CD4-positive, alpha-beta T cell treated with Interleukin-15 for 1 hour (primary cell): ENCODE results near the gene ADAMTS7.
"Not testable (repeated sequence)": the region's sequence is repeated elsewhere in the genome, so short reads cannot be mapped to it uniquely, and the experiment has no call there.

Experiments
- DNase-seq: peaks from one replicate; pipeline ENCODE4 v3.0.0-alpha.2; 2020

The ADAMTS7 gene

DNA sequence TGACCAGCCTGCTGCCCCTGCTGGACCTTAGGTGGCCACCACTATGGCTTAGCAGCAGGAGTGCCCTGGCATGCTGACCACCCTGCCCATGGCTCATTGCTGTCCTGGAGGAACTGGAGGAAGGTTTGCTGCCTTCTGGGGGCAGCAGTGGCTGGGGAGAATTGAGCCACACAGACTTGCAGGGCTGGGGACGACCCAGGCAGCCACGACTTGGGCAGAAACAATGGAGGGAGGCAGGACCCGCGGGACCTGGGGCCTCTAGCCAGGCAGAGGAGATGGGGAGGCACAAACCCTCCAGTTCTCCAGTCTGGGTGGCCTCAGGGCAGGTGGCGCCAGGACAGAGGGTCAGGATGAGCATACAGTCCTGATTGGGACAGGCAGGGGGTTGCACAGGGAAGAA is 32.8 kb downstream of the ADAMTS7 start:
- DNase-seq = no peak

DNA sequence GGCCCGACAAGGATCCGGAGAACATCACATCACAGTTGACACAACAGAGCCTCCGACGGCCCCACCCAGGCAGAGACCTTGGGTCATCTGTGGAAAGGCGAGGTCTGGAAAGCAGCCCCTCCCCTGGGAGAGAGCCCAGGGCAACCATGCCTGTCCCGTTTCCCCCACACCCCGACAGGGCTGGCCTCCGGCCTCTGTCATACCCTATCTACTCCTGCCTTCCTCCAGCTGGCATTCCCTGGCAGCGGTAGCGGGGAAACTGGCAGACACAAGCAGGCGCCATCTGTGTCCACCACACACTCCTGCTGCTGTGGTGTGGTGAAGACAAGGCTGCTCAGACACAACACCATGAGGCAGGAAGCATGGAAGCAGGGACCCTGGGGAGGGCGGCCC is 33.3 kb downstream of the ADAMTS7 start:
- not testable (repeated sequence) for DNase-seq

DNA sequence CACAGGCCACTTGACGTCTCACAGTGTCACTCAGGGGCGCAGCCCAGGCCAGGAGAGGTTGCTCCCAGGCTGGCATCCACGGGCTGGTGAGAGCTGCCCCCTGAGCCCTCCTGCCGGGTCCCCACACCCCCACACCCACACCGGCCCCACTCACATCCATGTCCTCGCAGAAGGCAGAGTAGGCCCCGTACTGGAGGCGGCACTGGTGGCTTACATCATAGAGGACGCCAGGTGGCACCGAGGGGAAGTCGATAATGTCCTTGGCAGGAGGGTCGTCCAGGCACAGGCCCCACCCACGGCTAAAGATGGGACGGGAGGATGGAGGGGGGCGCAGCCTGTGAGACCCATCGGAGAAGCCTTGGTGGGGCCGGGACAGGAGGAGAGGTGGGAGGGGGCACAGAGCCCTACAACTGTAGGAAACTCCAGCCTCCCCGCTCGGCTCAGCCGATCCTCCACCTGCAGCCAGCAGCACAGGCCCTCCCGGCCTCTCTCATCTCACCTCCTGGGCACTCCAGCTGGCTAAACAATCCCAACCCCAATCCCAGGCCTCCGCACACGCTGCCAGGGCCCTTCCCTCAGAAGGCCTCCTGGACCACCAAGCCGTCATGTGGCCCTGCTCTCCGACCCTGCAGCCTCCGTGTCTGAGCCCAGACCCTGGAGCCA is 33.8 kb downstream of the ADAMTS7 start:
- DNase-seq = not testable (repeated sequence)

DNA sequence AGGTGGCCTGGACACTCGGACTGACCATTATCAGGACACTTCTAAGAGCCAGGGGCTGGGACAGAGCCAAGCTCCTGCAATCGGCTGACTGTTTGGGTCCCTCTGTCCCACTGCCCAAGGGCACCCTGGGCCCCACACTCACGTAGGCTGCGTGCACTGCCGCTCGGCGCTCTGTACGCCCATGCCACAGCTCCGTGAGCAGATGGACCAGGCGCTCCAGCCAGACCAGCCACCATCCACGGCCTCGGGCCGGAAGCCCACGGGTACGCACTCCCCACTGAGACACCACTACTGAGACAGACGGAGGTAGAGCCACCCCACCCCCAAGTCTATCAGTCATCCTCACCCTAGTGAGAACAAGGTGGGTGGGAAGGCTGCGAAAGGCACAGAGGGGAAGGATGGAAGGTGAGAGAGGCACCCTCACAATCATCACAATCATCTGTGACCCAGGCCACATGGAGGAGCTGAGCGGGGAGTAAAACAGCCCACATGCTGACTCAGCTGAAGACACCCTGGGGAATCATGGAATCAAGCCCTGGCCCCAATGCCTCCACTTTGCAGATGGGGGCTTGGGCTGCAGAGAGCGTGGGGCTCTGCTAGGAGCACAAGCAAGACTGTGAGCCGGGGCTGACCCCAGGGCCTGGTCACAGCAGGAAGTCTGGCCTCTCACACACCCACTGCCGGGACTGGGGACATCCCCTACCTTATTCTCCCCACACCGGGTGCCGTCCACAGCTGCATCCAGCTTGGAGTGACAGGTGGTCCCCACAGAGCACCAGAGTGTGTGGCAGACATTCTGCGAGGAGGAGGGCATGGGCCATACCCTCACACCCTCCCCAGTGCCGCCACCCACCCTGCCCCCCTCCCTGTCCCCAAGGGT is 35.0 kb downstream of the ADAMTS7 start:
- not testable (repeated sequence) for DNase-seq

DNA sequence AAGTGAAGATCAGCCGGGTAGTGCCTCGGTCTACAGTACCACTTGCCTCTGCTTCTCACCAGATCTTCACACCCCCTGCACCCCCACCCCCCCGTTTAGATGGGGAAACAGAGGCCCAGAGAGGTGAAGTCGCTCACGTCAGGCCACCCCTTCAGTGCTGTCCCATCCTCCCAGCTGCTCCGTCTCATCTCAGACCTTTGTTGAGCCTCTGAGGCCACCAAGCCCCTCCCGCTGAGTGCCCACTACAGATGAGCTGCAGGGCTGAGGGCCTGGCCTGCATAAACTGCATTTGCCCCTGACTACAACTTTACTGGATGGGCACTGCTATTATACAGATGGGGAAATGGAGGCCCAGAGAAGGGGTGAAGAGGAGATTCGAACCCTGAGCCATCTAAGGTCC is 35.8 kb downstream of the ADAMTS7 start:
- DNase-seq = no peak

DNA sequence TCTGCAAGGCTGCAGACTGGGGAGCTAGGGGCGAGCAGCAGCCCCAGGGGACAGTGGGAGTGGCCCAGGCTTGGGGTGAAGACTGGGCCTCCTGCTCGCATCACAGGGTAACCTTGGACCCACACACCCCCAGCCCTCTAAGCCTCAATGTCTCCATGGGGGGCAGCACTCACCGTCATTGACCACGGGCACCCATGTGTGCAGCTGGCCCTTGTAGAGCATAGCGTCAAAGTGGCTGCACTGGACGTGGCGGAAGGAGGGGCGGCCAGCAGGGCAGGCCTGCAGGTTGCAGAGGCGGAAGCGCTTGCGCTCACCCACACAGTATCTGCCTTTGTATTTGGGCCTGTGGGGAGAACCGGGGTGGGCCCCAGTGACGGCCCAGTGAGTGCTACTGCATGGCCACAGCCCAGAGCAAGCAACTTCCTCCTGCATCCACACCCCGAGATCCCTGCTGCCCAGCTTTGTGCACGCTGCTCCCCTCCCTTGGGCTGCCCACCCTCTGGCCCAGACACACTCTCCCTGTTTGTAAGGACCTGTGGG is 36.7 kb downstream of the ADAMTS7 start:
- not testable (repeated sequence) for DNase-seq

DNA sequence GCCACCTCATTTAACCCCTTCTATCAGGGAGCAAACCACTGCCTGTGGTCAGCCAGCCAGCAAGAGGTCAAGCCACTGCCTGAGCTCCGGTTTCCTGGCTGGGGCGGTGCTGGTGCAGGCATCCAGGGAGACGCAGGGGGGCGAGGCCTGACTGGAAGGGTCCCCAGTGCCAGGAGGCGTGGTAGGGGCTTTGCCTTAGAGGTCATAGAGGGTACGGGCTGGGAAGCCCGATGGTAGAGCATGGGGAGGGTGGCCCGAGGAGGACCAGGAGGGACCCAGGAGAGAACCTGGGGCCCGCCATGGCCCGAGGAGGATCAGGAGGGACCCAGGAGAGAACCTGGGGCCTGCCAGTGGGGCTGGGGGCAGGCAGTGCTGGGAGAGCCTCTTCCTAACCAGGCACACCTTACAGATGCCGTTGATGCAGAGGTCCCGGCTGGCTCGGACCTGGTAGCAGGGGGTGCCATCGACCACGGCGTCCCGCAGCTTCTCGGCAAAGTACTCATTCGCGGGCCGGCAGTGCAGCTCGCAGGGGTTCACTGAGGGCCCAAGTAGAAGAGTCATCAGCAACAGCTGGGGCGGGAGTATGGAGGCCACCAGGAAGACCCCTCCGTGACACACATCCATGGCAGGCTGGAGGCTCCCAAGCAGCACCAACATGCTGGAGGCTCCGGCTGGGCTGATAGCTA is 37.4 kb downstream of the ADAMTS7 start:
- not testable (repeated sequence) for DNase-seq

DNA sequence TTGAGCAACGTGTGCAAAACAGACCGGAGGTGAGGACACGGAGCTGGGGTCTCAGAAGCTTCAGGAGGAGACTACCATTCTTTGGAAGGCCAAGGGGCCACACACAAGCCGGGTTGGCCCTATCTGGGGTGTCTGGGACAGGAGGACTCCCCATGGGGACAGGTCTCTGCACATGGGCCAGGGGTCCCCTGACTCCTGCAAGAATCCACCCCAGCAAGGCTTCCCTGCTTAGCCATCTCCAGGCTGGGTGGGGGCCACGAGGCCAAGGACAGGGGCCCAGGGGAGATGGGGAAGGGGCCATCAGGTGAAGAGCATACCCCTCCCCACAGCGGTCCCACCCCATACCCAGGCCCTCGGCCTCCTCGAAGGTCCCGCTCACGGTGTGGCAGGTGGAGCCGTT is 38.5 kb downstream of the ADAMTS7 start:
- DNase-seq = no peak

DNA sequence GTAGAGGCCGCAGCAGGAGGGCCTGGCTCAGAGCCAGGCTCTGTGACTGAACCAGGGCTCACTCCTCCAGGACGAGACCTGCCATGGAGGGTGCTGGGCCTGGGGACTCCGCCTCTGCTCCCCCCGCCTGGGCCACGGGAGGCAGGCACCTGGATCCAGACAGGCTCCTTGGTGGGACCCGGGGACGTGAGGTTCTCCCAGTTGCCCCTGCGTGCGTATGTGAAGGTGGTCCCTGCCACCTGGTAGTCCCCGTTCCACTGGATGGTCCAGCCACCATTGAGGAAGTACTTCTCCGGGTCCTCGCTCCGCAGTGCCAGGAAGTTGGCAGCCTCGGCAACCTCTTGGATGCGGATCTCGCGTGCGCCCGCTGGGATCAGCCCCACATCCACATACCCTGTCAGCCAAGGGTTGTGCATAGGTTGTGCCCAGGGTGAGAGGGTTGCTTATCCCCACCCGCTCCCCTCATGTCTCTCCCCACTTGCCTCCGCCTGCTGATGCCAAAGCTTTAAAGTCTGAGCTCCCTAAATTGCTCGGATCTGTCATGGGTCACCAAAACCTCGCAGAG is 39.7 kb downstream of the ADAMTS7 start:
- DNase-seq = not testable (repeated sequence)

DNA sequence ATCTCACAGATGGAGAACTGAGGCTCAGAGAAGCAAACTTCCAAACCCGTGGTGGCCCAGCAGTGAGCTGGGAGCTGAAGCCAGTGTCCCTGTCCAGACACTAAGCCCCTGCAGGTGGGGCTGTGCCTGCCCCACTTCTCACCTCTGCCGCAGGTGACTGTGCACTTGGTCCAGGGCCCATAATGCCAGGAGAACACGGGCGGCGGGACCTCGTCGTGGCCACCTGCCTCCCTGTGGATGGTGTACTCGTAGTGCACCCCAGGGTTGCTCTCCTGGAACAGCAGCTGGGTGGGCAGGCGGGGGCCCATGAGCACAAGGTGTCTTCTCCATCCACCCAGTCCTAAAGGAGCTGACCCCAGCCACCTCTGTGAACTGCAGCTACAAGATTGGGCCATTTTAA is 40.2 kb downstream of the ADAMTS7 start:
- DNase-seq = not testable (repeated sequence)

DNA sequence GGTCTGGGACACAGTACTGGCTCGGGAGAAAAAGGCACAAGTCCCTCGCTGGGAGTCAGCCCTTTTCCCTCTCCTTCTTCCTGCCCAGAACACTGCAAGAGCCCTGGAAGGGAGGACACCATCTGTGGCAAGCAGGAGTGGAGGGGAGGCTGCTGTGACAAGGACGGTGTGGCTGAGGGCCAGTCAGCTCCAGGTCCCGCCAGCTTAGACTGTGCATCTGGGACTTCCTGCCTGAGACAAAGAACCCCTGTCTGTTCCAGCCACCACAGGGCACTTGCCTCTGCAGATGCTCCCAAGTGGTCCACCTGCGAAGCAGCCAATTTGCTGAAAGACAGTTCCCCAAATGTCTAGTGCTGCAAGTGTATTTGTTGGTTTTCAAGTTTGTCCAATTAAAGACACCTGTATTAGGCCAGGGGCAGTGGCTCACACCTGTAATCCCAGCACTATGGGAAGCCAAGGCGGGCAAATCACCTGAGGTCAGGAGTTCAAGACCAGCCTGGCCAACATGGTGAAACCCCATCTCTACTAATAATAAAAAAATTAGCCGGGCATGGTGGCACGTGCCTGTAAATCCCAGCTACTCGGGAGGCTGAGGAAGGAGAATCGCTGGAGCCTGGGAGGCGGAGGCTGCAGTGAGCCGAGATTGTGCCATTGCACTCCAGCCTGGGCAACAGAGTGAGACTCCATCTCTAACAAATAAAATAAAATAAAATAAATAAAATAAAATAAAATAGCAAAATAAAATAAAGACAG is 41.6 kb downstream of the ADAMTS7 start:
- not testable (repeated sequence) for DNase-seq

DNA sequence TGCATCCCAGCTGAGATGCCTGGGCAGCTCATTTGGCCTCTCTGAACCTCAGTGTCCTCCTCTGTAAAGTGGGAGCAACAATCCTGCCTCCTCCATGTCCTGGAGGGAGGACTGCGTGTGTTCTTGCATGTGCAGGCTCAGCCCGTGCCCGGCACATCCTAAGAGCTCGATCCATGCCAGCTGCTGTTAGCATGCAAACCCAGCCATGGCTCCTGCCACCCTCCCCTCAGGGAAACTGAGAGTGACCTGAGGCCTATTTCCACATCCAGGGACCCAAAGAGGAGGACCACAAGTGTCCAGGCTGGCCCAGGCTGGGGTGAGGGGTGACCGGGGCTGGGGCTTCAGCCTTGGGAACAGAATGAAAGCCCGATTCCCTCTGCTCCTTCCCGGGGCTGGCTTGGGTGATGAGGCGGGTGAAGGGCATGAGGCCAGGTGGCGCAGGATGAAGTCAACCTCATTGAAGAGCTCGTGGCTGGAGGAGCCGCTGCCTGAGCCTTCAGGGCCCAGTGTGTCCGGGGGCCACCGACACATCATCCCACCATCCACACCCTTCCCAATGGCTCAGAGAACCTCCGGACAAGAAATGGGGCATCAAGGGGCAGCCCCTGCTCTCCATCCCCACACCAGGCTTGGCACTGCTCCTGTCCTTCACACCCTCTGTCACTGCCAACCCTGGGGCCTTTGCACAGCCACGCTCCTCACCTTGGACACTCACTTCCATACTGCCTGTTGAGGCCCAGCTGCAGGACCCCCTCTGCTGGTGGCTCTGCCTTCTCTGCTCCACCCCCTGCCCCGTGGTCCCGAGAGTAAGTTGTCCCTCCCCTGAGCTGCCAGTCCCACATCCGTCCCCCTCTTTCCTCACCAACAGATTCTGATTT is 42.5 kb downstream of the ADAMTS7 start:
- no peak for DNase-seq

DNA sequence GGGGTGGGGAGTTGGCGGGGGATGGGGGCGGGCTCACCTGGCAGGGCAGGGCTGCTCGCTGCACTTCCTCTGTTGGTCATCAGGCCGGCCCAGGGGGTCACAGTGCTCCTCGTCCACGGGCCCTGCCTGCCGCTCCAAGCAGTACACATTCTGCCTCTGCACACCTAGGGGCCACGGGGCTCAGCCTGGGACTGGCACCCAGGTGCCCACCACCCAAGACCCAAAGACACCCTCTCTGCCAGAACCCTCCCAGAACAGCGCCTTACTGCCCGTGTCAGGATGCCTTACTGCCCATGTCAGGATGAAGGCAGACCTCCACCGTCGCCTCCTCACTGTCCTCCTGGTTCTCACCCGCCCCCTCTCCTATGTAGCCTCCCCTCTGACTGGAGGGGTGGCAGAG is 43.2 kb downstream of the ADAMTS7 start:
- no peak for DNase-seq

DNA sequence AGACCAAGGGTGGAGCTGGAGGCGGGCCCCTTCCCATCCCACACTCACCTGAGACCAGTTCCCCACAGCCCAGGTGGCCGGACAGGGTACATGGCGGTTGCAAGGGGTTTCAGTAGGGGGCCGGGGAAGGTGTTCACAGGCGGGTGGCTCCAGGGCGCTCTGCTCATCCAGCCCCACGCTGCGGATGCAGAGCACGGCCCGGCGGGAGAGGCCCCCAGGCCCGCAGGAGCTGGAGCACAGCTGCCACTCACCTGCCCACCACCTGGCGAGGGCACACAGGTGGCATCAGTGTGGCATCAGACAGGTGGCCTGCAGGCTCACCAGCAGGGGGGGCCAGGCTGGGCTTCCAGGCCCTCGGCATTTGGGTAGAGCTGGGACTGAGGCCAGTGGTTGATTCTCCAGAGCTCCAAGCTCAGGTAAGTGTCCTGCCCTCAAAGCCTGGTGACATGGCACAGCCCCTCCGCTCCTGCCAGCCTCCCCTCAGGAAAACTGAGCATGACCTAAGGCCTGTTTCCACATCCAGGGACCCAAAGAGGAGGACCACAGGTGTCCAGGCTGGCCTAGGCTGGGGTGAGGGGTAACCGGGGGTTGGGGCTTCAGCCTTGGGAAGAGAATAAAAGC is 43.8 kb downstream of the ADAMTS7 start:
- DNase-seq = no peak

DNA sequence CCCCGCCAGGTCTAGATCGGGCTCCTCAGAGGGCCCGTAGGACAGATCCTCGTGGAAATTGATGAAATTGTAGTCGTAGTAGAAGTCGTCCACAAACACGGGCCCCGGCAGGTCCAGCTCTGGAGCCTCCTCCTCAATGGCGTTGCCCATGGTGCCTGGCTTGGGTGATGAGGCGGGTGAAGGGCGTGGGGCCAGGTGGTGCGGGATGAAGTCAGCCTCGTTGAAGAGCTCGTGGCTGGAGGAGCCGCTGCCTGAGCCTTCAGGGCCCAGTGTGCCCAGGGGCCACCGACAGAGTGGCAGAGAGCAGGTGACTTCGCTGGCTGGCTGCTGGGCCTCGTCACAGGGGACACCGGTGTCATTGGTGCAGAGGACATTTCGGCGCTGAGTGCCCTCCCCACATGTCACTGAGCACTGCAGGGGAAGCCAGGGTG is 44.6 kb downstream of the ADAMTS7 start:
- DNase-seq = peak; percentile 8

DNA sequence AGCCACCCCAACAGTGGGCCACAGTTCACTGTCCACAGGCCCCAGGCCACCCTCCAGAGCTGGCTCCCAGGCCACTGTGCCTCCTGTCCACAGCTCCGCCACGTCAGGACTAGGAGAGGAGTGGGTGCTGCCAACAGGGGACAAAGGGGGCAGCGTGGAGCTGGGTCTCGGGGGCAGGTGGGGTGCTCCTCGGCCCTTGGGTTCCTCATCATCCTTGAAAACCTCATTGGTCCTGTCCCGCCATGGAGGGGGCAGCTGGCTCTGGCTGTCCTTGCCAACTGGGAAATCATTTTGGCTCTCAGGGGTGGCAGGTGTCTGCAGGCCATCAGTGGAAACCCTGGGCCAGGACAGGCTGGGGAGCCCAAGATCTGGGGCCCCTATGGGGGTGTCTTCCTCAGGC is 45.2 kb downstream of the ADAMTS7 start:
- no peak for DNase-seq

DNA sequence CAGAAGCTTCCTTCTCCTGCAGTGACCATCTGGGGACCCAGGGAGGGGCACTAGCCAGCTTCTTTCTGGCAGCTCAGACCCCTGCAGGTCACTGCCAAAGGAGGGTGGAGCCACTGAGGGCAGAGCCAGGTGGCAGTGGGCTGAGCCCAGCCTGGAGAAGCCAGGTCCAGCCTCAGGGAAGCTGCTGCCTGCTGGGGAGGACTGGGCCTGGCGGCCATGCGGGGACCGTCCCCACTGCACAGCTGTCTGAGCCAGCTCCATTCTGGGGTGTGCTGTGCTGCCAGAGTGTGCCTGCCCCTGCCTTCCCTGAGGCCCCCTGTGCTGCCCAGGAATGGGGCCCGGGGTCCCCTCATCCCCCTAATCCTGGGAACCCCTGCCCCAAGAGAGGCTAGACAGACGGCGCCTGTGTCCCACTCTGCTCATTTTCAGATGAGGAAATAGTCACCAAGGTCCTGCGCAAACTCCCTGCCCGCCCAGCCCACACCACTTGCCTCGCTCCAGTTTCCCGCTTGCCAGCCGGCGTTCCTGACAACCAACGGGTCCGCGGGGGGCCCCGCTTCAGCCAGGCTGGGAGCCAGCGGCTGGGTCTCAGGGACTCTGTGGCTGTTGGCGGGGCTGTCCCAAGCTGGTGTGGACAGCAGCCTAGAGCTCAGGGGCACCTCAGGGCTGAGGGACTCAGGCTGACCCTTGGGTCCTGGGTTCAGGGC is 46.0 kb downstream of the ADAMTS7 start:
- DNase-seq = not testable (repeated sequence)

DNA sequence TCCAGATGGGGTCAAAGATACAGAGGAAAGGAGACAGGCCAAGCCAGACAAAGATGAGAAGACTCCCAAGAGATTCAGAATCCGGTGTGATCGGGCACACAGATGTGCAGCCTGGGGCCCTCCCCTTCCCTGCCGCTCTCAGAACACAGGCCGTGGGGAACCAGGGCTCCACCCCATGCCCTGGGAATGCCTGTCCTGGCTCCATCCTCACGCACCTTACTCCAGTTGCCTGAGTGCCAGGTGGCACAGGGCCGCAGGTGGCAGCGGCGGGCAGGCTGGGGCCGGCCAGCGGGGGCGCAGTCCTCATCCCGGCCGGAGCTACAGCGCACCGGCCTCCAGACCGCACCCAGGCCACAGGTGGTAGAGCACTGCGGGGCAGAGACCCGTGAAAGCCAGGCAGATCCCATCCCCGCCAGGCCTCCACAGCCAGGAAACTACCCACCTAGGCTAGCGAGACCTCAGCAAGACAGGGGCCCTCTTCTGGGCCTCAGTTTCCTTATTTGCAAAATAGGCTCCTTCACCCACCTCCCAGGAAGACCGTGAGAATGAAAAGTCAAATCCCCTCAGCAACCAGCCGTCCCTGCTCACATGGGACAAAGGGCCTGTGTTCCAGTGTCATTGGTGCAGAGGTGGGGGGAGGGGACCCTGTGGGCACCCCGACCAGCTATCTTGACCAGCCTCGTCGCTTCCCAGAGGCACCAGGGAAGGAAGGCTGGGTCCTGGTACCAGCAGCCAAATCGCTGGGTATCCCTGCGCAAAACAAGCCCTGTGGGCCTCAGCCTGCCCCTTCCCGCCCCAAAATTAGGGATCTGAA is 46.7 kb downstream of the ADAMTS7 start:
- DNase-seq = not testable (repeated sequence)

DNA sequence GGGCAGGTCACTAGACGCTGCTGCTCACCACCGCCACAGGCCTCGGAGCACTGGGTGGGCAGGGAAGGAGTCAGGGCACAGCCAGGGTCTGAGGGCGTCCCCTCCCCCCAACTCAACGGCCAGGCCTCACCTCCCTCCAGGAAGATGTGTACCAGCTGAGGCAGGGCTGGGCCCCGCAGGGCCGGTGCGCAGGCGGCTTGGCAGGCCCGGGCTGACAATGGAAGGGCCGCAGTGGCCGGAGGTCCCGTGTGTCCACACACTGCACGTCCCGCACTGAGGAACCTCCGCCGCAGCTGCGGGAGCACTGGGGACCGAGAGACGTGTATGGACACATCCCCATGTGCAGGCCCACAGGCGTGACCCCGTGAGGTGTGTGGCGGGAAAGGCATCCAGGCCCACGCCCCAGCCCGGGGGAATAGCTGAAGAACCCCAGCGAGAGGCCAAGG is 47.4 kb downstream of the ADAMTS7 start:
- no peak for DNase-seq
